Fibroblast of skin of back (primary cell): ENCODE measurements around the gene BSN.

ENCODE experiments used
- DNase-seq: peaks from one replicate; pipeline ENCODE4 v3.0.0-alpha.2; 2013

The BSN gene

DNA sequence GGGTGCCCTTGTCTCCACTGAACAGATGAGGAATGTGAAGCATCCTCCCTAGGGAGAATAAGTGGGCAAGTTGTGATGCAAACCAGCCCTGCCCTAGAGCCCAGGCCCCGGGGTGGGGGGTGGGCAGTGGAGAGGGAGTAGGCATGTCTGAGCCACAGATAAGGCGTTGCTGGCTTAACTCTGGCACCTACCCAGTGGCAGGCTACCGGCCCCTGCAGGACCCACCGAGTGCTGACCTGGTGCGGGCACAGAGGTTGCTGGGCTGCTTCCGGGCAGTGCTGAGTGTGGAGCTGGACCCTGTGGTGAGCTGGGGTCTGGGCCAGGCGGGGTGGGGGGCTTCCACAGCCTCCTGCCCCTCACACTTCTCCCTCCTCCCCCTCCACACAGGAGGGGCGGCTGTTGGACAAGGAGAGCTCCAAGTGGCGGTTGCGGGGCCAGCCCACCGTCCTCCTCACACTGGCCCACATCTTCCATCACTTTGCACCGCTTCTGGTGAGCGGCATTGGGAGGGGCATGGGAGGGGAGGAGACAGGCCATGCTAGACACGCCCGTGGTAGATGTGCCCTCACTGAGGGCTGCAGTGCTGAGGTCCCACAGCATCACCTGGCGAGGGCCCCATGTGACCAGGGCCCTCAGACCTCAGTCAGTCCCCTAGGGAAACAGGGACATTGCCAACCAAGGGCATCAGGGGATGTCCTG lies 145.2 kb downstream of the BSN start:
- DNase-seq = peak; percentile 46

DNA sequence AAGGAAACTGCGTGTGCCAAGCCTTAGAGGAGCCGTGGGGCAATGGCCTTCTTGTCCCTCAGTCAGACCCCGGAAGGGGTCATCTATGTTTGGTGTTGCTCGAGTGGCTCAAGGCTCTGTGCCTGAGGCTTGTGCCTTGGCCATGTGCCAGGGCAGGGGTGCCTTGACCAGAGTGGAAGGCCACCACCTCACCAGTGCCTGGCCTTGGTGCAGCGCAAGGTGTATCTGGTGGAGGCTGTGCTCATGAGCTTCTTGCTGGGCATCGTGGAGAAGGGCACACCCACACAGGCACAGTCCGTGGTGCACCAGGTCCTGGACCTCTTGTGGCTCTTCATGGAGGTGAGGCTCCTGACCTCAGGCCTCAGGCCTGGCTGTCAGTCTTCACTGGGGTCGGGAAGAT lies 145.7 kb downstream of the BSN start:
- DNase-seq = no peak

DNA sequence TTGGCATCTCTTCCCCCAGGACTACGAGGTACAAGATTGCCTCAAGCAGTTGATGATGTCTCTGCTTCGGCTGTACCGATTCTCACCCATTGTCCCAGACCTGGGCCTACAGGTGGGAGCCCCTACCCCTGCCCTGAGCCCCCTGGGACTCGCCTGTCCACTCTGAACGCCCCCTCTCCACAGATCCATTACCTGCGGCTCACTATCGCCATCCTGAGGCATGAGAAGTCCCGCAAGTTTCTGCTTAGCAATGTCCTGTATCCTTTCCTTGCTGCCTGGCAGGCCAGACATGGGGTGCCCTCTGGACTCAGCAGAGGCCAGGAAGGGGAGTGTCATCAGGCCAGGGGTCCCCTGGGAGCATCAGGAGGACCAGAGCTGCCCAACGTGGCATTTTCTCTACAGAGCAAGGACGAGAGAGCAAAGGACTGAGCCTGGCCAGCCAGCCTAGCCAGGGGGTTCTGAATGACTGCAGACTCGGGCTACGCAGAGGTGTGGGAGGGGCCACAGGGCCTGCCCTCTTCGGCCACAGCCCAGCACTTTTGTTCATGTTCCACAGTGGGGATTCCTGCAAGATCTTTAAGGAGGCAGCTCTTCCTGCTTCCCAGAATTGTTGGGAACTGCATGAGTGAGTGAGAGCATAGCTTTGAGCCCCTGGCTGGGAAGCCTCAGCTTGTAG lies 146.3 kb downstream of the BSN start:
- DNase-seq = no peak

DNA sequence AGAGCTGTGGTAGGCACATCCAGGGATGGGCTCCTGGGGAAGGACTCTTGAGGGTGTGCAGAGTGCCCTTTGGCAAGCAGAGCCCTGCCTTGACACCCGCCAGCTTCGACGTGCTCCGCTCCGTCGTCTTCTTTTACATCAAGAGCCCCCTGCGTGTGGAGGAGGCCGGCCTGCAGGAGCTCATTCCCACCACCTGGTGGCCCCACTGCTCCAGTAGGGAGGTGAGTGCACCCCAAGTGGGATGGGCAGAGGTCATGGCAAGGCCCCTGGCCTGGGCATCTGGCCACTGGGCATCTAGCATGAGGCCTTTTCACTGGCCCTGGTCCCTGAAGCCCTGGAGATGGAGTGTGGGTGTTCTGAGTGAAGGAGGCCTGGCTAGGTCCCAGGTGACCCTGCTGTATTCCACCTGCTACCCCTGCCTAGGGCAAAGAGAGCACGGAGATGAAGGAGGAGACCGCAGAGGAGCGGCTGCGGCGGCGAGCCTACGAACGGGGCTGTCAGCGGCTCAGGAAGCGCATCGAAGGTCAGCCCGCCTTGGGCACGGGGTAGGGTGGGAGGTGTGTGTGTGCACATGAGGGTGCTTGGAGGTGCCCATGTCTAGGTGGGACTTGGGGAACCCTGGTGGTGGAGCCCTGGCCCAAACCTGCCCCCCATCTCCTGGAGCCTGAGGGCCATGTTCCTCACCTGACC lies 147.3 kb downstream of the BSN start:
- no peak for DNase-seq

DNA sequence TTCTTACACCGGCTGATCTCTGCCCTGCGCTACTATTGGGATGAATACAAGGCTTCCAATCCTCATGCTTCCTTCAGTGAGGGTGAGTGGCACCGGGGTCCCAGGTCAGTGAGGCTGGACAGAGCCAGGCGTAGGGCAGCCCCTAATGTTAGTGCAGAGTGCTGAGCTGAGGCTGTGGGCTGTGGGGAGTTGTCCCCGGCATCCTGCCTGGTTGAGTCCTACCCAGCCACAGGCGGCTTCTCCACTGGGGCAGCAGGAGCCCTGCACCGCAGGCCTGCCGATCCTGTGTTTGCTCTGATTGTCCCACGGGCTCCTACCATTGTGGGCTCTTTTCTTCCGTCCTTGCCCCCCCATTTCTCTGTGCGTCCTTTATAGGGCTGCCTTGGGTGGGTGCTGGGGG lies 148.4 kb downstream of the BSN start:
- no peak for DNase-seq

DNA sequence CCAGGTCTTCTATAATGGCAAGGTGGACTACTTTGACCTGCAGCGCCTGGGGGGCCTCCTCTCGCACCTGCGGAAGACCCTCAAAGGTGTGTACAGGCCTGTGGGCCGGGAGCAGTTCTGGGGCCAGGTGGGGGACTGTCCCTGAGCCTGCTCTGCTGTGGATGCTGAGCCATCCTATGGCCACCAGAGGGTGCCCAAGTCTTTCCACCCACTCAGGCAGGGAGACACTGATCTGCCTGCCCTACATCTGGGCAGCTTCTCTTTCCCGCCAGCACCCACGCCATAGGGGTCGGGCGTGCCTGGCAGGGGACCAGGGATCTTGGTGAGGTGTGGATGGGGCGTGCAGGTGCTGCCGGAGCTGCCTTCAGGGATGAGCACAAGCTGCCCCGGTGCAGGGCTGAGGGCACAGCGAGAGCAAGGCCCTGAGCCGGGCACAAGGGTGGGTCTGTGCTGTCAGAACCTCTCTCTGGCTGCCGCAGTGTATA lies 149.2 kb downstream of the BSN start:
- peak; percentile 64 for DNase-seq

DNA sequence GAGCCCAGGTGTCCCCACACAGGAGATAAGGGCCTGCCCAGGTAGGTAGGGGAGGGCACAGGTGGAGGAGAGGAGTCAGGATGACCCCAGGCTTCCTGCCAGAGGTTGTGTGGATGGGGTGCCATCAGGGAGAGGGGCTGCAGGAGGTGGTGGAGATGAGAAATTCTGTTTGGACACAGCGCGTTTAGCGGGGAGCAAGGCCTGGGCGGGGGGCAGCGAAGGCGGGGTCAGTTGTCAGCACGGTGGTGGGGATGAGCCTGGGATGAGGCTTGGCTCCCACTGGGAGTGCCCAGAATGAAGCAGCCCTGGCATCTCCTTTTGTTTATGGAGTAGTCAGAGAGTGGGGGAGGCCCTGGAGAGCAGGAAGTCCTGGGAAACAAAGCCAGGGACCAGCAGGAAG lies 149.7 kb downstream of the BSN start:
- DNase-seq = no peak

DNA sequence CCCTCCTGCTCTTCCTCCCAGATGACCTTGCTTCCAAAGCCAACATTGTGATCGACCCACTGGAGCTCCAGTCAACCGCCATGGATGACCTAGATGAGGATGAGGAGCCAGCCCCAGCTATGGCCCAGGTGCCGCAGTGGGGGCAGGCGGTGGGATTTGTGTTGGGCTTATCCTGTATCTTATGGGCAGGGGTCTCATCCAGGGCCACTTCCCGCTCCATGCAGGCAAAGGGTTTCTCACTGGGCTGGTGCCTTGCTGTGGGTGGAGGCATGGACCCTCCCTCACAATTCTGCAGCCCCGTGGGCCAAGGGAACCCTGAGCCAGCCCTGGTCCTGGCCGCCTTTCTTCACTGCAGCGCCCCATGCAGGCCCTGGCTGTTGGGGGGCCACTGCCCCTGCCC lies 150.4 kb downstream of the BSN start:
- no peak for DNase-seq

DNA sequence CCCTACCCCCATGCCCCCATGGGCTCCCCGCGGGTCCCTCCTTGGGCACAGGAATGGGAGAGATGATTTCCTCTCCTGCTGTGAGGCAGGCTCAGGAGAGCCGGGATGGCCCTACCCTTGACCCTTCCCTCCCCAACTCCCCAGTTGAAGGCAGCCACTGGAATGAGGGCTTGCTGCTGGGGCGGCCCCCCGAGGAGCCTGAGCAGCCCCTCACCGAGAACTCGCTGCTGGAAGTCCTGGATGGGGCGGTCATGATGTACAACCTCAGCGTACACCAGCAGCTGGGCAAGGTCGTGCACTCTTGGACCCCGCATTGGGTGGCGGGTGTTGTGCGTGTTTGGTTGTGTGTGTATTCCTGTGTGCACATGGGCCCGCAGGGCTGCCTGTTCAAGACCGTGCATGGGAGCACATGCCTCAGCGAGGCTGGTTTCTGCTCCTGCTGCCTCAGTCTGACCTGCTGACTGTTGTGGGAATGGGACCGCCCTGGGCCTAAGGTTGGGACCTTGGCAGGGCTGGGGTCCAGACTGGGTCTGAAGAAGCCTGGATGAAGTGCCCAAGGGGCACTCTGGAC lies 151.2 kb downstream of the BSN start:
- no peak for DNase-seq

DNA sequence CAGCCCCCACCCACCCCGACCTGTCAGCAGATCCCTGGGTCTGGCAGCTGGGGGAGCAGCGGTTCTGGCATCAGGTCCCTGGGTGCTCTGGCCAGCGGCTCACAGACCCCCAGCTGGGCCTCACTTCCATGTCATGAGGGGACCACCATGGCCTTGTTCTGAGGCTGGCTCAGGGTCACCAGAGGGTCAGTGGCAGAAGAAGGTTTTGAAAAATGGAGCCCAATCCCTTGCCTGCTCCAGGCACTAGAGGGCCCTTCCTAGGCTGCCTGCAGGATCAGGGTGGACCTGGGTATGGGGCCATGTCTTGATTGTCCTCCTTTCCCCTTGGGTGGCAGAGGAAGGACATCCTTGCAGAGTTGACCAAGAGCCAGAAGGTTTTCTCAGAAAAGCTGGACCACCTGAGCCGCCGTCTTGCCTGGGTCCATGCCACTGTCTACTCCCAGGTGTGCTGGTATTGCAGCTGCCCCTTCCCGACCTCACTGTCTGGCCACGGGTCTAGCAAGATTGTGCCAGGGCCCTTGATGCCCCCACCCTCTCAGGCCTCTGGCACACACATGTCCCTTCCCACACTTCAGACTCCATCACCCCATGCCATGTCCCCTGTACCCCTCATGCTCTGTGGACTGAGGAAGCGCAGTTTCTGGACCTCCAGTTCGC lies 152.3 kb downstream of the BSN start:
- DNase-seq = no peak

DNA sequence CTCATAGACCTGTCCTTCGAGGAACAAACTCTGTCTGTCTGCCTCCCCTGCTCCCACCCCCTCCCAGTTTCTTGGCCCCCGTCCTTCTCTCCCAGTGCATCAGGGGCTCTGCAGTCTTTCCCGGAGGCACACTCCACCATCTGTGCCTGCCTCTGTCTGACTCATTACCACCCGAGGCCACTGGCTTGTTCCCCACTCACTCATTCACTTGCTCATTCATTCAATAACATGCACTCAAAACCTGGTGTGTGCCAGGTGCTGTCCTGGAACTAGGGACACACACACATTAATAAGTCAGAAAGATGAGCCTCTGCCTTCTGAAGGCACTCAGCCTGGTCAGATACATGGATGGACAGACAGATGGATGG lies 152.8 kb downstream of the BSN start:
- no peak for DNase-seq

DNA sequence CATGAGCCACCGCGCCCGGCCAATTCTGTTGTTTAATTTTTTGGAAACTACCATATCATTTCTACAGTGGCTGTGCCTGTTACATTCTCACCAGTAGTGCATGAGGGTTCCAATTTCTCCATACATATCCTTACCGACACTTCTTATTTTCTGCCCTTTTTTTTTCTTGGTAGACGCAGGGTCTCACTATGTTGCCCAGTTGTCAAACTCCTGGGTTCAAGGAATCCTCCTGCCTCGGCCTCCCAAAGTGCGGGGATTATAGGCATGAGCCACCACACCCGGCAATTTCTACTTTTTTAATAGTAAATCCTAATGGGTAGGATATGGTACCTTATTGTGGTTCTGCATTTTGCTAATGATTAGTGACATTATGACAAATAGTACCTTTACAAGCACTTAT lies 155.6 kb downstream of the BSN start:
- no peak for DNase-seq

DNA sequence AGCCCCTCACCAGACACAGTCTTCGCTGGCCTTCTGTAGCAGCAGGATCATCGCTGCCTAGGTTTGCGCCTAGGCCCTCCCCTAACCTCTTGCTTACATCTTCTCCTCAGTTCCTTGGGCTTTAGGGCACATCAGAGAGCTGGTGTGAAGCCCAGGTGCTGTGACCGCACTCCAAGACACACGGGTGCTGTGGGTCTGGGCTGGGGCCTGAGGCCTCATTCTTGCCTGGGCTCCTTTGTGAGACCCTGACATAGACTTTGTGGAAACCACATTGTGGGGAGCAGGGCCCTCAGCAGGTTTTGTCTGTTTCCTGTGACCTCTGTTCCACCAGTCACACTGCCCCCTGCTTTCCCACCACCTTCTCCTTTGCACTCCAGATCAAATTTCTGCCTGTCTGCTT lies 157.2 kb downstream of the BSN start:
- DNase-seq = no peak

DNA sequence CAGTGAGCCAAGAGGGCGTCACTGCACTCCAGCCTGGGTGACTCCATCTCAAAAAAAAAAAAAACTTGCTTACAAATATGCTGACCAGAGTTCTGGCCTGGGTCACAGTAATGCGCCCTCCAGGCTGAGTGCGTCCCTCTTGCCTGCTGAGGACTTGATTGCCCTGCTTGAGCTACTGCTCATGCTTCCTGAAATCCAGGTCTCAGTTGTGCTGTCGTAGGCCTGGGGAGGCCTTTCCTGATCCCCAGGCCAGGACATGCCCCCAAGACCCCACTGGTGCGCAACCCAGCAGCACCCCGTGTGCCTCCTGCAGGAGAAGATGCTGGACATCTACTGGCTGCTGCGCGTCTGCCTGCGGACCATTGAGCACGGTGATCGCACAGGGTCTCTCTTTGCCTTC lies 157.9 kb downstream of the BSN start:
- no peak for DNase-seq

DNA sequence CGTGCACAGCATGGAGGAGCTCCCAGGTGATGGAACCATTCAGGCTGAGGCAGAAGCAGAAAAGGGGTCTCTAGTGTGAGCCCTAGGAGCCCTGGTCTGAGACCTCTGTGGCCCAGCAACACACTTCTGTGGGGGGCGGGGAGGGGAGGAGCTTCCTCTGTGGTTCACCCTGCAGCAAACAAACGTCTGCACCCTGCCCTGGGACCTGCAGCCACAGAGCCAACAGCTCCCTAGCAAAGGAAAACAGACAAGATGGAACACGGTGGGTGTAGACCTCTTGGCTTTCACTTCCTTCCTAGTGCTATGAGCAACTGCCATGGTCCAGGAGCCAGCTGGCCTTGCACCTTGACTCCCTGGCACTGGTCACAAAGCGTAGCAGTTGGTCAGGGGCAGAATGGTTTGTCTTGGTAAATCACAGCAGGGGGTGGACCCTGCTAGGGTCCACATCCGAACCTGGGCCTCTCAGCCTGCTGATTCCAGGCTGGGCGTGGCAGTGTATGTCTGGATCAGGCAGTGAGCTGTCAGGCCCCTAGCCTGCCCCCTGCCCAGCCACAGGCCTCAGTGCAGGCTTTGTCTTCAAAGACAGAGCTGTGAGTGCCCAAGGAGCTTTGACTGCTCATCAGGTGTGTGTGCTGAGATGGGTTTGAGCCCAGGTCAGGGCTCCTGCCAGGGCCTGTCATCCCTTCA lies 158.5 kb downstream of the BSN start:
- no peak for DNase-seq

DNA sequence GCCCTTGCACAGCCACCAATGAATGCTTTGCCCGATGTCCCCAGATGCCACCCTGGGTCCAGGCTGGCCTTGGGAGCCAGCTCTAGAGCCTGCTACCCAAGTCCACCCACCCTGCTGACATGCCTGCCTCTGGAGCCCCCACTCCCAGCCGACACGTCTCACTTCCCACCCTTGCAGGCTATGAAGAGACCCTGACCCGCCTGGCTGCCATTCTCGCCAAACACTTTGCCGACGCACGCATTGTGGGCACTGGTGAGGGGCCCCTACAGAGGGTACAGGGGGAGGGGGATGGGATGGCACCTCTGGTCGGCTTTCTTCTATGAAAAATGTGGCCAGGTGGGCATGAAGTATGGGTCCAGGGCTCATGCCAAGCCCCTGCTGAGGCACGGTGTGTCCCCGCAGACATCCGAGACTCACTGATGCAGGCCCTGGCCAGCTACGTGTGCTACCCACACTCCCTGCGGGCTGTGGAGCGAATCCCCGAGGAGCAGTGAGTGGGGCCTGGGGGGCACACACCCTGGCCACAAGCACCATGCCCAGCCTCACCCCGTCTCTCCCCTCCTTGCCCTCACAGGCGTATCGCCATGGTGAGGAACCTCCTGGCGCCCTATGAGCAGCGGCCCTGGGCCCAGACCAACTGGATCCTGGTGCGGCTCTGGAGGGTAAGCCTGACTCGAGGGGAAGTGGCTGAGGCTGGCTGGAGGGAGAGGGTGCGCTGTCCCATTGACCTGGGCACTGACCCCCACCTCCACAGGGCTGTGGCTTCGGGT lies 159.2 kb downstream of the BSN start:
- DNase-seq = no peak

DNA sequence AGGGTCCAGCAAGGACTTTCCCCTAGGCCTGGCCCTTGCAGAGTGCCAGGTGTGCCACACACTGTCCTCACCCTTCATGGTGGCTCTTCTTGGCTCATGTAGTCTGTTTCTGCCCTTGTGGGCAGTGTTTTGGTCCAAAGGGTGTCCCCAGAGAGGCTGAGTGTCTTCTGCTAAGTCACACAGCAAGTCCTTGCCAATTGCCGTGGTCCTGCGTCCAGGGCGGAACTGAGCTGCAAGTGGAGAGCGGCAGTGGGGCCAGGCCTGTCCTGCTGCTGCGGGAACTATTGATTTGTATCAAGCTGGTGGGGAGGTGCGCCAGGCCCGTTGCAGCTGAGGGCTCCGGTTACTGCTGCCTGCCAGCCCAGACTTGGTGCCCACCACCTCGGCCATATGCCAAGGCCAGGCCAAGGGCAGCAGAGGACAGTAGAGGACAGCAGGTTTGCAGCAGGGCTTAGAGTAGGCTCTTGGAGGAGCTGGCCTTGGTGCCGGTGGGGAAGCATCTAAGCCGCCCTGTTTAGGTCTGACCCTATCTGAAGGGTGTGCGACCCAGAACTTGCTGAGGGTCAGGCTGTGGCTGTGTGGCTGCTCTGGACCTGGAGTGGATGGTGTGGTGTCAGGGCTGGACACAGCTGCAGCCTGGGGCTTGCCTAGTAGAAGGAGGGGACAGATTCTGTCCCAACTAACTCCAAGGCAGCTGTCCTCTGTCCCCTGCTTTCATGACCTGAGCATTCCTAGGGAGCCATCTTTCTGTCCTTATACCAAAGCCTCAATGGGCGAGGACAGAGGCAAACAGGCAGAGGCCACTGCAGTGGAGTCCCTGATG lies 160.7 kb downstream of the BSN start:
- no peak for DNase-seq

DNA sequence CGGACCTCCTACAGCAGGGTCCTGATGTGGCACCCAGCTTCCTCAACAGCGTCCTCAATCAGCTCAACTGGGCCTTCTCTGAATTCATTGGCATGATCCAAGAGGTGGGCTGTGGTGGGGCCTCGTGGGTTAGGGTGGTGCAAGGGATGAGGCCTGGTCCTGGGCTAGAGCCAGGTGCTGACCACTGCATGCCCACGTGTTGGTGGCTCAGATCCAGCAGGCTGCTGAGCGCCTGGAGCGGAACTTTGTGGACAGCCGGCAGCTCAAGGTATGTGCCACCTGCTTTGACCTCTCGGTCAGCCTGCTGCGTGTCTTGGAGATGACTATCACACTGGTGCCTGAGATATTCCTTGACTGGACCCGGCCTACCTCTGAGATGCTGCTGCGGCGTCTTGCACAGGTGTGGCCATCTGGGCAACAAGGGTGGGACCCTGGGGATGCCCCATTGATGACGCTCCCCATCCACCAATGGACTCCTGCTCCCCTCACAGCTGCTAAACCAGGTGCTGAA lies 161.4 kb downstream of the BSN start:
- no peak for DNase-seq

DNA sequence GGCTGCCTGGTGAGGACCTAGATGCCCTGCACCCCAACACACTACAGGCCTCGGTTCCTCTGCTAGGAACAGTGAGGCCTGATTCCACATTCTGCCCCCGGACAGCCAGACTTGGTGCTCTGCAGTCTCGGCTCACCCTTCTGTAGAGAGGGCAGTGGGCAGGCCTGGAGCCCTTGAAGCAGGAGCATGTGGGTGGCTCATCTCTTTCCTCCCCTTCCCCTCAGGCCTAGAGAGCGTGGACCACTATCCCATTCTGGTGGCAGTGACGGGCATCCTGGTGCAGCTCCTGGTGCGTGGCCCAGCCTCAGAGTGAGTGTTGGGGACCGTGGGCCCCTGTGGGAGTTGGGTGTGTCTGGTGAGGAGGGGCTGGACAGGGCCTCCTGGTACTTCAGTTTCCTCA lies 161.9 kb downstream of the BSN start:
- no peak for DNase-seq

DNA sequence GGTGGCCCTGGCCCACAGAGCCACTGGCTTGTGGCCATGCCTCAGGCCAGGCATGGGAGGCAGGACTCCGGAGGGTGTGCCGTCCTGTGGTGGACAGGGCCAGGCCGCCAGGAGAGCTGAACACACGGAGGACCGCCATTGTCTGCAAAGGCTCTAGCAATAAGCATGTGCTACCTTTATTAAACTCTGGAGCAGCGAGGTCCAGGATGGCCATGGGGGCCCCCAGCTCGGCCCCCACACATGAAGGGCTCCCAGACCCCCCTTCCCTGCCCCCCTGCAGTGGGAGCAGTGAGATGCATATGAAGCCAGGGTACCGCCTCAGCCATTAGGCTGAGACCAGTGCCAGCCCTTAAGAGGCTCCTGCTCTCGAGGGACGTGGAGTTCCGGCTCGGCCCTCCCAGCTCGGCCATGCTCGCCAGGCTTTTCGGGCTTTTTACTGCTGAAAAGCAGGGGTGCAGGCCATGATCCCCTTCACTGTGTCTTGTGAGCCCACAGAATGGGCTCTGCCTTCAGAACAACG lies 162.5 kb downstream of the BSN start:
- no peak for DNase-seq
